HG03139 (cell line): ENCODE results near the gene XPC.

Source experiments
- ATAC-seq: cut with Tn5 transposase; IDR thresholded peaks from one replicate; pipeline ENCODE4 v1.9.1; 2021; ENCODE audit not compliant: unreplicated experiment

The XPC gene

DNA sequence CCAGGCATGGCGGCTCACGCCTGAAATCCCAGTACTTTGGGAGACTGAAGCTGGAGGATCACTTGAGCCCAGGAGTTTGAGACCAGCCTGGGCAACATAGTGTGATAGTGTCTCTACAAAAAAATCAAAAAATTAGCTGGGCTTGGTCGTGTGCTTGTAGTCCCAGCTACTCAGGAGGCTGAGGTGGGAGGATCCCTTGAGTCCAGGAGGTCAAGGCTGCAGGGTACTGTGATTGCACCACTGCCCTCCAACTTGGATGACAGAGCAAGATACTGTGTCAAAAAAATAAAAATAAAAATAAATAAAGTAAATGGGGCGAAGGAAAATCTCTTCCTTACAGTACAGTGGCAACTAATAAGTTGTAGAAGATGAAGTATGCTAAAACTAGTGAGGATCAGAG lies 29.8 kb upstream of the XPC start:
- ATAC-seq = no peak

- no peak for ATAC-seq
Observed at GRCh38 chr3:14206548-14207177, 28.3 kb upstream of the XPC start.

DNA sequence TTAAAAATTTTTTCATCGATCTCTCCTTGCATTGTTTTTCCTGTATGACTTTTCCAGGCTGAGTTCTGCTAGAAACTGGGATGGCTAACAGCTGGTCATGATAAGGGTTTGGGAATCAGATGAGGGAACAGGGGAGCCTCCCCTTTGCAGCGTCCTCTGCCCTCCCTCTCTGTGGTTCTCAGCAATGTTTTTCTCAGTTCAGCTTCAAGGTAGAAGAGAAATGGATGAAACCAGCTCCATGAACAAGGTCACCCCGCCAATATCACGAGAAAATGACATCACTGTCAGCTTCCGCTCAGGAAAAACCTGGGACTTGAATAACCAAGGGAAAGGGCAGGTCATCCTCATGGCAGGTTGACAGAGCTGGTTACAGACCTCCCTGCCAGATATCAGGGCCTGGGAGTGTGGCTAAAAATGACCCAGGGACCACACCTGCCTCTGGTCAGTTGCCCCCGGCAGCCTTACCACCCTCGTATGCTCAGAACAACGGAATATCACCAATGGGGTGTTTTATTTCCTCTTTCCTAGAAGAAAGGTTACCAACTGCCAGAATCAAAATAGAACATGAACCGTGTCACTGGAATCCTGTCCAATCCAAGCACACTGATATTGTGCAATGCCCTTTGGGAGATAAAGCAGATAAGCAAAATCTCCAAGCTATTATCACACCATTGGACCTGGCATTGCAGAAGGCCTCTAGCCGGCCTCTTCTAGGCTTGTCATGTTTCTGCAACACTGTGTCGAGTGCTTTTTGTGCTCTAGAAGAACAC lies 26.3 kb upstream of the XPC start:
- no peak for ATAC-seq

GRCh38 chr3:14203521-14204079 lies 25.2 kb upstream of the XPC start:
- no peak for ATAC-seq

DNA sequence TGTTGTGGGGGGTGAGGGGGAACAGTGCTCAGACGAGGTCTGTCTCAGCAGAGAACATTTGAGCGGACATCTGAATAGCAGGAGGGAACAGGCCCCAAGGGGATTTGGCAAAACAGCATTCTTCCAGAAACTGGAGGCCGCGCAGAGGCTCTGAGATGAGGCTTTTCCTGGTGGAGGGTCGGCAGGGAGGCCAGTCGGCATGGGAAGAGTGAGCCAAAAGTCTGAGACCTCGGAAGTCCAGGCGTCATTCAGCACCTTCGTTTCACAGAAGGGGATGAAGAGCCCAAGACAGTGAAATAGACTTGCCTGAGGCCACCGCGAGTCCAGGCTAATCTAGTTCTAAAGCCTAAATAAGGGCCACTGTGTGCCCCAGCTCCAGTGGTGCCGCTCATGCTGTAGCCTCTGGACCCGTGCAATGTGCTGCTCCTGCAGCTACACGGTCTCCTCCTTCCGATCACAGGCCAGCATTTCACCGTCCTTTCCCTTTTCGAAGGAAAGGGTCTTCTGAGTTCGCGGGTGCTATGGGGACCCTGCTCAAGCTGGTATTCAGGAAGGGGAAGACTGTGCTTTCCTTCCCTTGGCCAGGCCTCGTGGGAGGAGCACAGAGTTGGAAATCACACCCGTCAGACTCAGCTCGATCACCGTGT lies 24.6 kb upstream of the XPC start:
- ATAC-seq = no peak

DNA sequence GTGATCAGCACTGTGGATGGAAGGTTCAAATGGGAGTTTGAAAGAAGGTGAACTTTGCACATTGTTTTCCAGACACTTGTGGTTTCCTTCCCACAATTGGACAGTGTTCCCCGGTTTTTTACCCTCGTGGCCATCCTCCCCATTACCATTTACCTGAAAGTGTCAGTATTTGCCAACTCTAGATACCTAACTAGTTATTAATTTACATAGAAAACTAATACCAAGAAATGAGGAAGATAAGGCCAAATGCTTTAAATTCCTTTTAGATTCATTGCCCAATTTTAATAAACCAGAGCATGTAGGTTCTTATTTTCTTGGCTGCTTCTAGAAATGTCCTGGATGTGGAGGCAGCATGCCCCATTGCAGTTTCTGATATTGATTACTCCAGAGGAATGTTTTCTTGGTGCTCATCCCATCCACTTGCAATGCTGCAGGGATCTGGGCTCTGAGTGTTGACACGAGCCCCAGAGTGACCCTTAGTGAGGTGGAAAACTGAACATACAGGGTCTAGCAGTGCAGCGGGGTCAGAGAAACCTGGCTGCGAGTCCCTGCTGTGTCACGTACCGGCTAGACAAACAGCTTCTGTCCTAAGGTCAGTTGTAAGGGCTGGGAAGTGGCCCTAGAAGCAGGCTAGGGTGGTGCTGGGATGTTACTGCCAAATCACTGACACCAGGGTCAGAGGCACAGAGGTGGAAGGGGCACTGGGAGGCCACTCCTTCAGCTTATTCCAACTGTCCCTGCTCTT lies 23.7 kb upstream of the XPC start:
- no peak for ATAC-seq

GRCh38 chr3:14200841-14201240 lies 22.4 kb upstream of the XPC start:
- no peak for ATAC-seq

GRCh38 chr3:14200276-14200675 lies 21.9 kb upstream of the XPC start:
- ATAC-seq = no peak

GRCh38 chr3:14199641-14200040 lies 21.2 kb upstream of the XPC start:
- no peak for ATAC-seq

GRCh38 chr3:14194865-14195264 lies 16.5 kb upstream of the XPC start:
- ATAC-seq = no peak

DNA sequence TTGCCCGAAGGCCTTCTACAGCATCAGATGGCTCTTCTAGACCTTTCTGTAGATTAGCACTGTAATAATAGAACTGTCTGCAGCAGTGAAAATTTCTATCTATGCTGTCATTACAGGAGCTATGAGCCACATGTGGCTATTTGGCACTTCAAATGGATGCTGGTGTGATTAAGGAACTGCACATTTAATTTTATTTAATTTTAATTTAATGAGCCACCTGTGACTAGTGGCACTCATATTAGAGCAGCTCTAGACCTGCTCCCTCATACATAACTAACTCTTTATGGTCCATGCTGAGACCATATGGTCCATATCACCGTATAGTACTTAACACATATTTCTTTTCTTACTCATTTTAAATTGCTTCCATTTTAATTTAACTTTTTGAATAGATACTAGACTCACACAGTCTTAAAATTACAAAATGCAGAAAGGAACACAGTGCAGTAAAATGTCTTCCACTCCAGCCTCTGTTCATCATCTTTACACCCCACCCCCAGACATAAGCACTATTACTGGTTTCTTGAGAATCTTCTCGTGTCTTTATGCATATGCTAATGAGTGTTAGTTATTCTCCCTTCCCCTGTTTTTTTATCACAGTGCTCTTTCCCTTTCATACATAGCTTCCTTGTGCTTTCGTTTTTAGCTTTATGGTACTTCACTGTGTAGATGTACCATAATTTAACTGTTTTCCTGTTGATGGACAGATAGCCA lies 9.8 kb upstream of the XPC start:
- no peak for ATAC-seq

GRCh38 chr3:14186854-14187458 lies 8.6 kb upstream of the XPC start:
- ATAC-seq = no peak

DNA sequence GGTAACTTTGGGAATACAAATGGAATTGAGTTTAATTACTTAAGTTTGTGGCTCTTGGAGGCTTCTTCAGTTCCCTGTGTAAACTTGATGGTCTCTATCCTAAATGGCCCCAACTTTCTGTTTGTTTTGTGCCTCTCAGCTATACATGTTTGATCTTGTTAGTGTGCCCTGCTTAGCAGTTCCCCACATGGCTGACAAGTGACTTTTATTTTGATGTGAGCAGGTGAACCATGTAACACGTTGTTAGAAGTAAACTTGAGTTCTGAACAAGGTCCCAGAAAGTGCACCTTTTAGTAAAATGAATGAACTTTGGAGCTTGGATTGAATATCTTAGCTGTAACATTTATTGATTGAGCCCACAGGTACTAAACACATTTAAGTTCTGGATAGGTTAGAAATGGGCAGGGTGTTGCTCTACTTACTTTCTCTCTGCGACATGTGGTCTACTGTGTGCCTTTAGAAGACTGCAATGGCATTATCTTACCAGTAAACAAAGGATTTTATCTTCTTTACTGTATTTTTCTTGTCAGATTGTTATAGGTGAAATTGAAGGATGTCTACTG lies 4.7 kb upstream of the XPC start:
- ATAC-seq = no peak

DNA sequence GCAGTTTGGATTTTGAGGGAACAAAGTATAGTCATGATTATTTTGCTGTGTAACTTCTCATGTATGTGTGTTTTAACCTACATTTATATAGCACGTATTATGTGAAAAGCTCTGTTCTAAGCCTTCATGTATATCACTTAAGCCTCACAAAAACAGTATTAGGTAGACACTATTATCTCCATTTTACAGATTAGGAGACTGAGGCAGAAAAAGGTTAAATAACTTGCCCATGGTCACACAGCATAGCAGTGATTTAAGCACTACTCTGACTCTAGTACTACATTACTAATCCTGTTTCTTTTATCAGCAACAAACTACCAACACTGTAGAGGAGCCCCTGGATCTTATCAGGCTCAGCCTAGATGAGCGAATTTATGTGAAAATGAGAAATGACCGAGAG lies 2.9 kb upstream of the XPC start:
- no peak for ATAC-seq

- ATAC-seq = no peak
Observed at GRCh38 chr3:14179795-14180194, 1.4 kb upstream of the XPC start.

GRCh38 chr3:14179114-14179465 lies 689 bp upstream of the XPC start:
- no peak for ATAC-seq

GRCh38 chr3:14177580-14178246 lies 688 bp downstream of the XPC start:
- no peak for ATAC-seq

DNA sequence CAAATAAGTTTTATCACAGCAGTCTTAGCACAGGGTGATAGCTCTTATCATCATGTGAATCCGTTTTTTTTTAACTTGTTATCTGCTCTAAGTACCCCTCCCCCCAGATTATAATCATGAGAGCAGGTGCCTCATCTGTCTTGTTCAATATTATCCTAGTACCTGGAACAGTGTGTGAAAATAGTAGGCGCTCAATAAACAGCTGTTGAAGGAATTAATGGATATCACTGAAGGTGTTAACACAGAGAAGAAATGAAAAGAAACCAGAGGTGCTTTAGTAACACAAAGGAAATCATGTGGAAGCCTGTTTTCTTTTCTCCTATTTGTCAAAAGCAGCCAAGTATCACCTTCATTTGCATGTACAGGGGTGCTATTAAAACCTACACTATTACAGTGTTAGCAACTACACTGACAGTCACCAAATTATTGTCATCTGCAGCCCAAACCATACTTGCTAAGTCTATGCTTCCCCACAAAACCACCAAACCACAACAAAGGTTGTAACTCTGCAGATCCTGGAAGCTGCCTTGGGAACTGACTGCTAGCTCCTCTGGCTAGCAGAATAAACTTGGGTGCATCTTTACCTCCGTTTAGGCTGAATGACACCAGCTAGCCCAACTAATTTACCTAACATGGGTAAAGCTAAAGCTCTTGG lies 2.9 kb downstream of the XPC start:
- ATAC-seq = no peak

- ATAC-seq = no peak
Observed at GRCh38 chr3:14174483-14174882, 3.9 kb downstream of the XPC start.
